Neural progenitor cell (in vitro differentiated cells): ENCODE data around the gene LIMS4.
"Not testable (repeated sequence)": the region's sequence is repeated elsewhere in the genome, so short reads cannot be mapped to it uniquely, and the experiment has no call there.

Experiments used
- EZH2 ChIP-seq: fragments of 200-600 bp; sonication (generic); IDR thresholded peaks from 2 replicates; pipeline ENCODE4 v1.6.1; 2017; ENCODE audit warnings: antibody characterized with exemption, mild to moderate bottlenecking, moderate library complexity
- TF ChIP-seq, protein P1 (sequence below): fragments of 200-600 bp; sonication (generic); IDR thresholded peaks from 2 replicates; pipeline ENCODE4 v1.5.1; 2017; ENCODE audit warnings: antibody characterized with exemption, mild to moderate bottlenecking

DNA sequence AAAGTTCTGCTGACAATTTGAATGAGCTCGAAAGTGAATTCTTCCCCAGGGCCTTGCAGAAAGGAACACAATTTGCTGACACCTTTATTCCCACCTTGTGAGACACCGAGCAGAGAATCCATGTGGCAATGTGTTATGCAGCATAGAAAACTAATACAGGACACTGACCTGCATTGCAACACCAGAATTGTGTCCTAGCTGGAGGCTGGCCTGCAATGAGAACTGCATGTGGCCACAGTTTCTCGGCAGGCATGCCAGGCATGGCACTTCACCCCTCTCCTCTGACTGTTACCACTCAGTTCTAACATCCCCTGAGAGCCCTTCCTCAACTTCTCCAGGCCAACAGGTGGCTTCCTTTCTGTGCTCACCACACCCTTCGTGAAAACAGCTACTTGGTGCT, 46.9 kb downstream of the LIMS4 start:
- TF ChIP-seq, protein P1, sequence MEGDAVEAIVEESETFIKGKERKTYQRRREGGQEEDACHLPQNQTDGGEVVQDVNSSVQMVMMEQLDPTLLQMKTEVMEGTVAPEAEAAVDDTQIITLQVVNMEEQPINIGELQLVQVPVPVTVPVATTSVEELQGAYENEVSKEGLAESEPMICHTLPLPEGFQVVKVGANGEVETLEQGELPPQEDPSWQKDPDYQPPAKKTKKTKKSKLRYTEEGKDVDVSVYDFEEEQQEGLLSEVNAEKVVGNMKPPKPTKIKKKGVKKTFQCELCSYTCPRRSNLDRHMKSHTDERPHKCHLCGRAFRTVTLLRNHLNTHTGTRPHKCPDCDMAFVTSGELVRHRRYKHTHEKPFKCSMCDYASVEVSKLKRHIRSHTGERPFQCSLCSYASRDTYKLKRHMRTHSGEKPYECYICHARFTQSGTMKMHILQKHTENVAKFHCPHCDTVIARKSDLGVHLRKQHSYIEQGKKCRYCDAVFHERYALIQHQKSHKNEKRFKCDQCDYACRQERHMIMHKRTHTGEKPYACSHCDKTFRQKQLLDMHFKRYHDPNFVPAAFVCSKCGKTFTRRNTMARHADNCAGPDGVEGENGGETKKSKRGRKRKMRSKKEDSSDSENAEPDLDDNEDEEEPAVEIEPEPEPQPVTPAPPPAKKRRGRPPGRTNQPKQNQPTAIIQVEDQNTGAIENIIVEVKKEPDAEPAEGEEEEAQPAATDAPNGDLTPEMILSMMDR: not testable (repeated sequence)
- TF ChIP-seq EZH2: not testable (repeated sequence)
